Ureter (tissue), 1 donor: Measurements from ENCODE around the gene MPST. TPM values are rescaled to one million over a fixed set of nuclear protein-coding genes. Genes with fewer than 3 reads are reported as not detected.
A peak's percentile ranks its signal among the peaks of the same experiment; 100 is the strongest.

Experiments used
- DNase-seq: peaks from one replicate; pipeline ENCODE4 v3.0.0-alpha.2; 2020; ENCODE audit warnings: low spot score
- total RNA-seq: library from RNA; stranded (reverse); gene quantifications from one replicate; pipeline ENCODE4 v1.2.4, GENCODE V29; 2023
- donor health status: DM: yes; HTN: yes; CAD: no.

The MPST gene
- total RNA-seq, 1 donor from 2014 or later, result 42.7 TPM

- no peak for DNase-seq
These were observed 25.4 kb downstream of the MPST start for GRCh38 chr22:37044634-37045625.

GRCh38 chr22:37045958-37046357, 26.4 kb downstream of the MPST start:
- DNase-seq, result no peak

GRCh38 chr22:37046589-37046988, 27.0 kb downstream of the MPST start:
- DNase-seq, result no peak

GRCh38 chr22:37047006-37047405, 27.5 kb downstream of the MPST start:
- DNase-seq, result no peak

GRCh38 chr22:37048133-37048532, 28.6 kb downstream of the MPST start:
- no peak for DNase-seq

- no peak for DNase-seq
These were observed 29.7 kb downstream of the MPST start for GRCh38 chr22:37049224-37049623.

- no peak for DNase-seq
These were observed 31.4 kb downstream of the MPST start for GRCh38 chr22:37050913-37051312.

- DNase-seq, result peak; percentile 61
These were observed 32.1 kb downstream of the MPST start, which contains the start of gene KCTD17 for GRCh38 chr22:37051391-37052385. KCTD17 (plus strand) TSS chr22:37051742; CDS start chr22:37051761, 19 bp downstream.

- DNase-seq, result no peak
These were observed 33.1 kb downstream of the MPST start for GRCh38 chr22:37052386-37053309.

GRCh38 chr22:37053310-37054055, 33.9 kb downstream of the MPST start:
- DNase-seq, result no peak

GRCh38 chr22:37054056-37054395, 34.5 kb downstream of the MPST start:
- no peak for DNase-seq

GRCh38 chr22:37054600-37055365, 35.2 kb downstream of the MPST start:
- no peak for DNase-seq

GRCh38 chr22:37056246-37056645, 36.7 kb downstream of the MPST start:
- no peak for DNase-seq

- DNase-seq, result no peak
These were observed 37.7 kb downstream of the MPST start for GRCh38 chr22:37057226-37057625.

- no peak for DNase-seq
These were observed 38.4 kb downstream of the MPST start for GRCh38 chr22:37057796-37058510.

GRCh38 chr22:37058917-37059701, 39.6 kb downstream of the MPST start:
- DNase-seq, result no peak

- DNase-seq, result no peak
These were observed 40.4 kb downstream of the MPST start for GRCh38 chr22:37059876-37060449.
